Activated CD4-positive, alpha-beta T cell treated with anti-CD3 and anti-CD28 coated beads, Interleukin-2, amount 10 ng/mL, durations not matched to agents 24 days and 14 days (primary cell): ENCODE results near the gene CAMK1. TPM values are rescaled to one million over a fixed set of nuclear protein-coding genes. Genes with fewer than 3 reads are reported as not detected.

Experiments used
- DNase-seq: peaks from one replicate; pipeline ENCODE4 v3.0.0; 2022
- H3K27ac Mint-ChIP-seq: one replicate; pipeline ENCODE4 v1.8.0; 2022; ENCODE audit warnings: mild to moderate bottlenecking, mixed read lengths
- H3K27me3 Mint-ChIP-seq: one replicate; pipeline ENCODE4 v1.8.0; 2022; ENCODE audit warnings: mixed read lengths
- H3K36me3 Mint-ChIP-seq: one replicate; pipeline ENCODE4 v1.8.0; 2022; ENCODE audit warnings: low read depth, mild to moderate bottlenecking, mixed read lengths
- H3K4me1 Mint-ChIP-seq: one replicate; pipeline ENCODE4 v1.8.0; 2021; ENCODE audit warnings: mixed read lengths
- H3K4me3 Mint-ChIP-seq: one replicate; pipeline ENCODE4 v1.8.0; 2022; ENCODE audit warnings: mild to moderate bottlenecking, moderate library complexity, mixed read lengths
- H3K9me3 Mint-ChIP-seq: one replicate; pipeline ENCODE4 v1.8.0; 2021; ENCODE audit warnings: mixed read lengths
- intact Hi-C: fragments of 100-400 bp; cut with micrococcal nuclease; formaldehyde crosslinking; loops from one replicate; pipeline ENCODE4 v1.15.1; 2023
- total RNA-seq: library from RNA; stranded (reverse); gene quantifications from 2 replicates; pipeline ENCODE4 v1.2.3, GENCODE V29; 2022

The CAMK1 gene
- total RNA-seq, 1 donor from 2014 or later: 83.7 TPM

DNA sequence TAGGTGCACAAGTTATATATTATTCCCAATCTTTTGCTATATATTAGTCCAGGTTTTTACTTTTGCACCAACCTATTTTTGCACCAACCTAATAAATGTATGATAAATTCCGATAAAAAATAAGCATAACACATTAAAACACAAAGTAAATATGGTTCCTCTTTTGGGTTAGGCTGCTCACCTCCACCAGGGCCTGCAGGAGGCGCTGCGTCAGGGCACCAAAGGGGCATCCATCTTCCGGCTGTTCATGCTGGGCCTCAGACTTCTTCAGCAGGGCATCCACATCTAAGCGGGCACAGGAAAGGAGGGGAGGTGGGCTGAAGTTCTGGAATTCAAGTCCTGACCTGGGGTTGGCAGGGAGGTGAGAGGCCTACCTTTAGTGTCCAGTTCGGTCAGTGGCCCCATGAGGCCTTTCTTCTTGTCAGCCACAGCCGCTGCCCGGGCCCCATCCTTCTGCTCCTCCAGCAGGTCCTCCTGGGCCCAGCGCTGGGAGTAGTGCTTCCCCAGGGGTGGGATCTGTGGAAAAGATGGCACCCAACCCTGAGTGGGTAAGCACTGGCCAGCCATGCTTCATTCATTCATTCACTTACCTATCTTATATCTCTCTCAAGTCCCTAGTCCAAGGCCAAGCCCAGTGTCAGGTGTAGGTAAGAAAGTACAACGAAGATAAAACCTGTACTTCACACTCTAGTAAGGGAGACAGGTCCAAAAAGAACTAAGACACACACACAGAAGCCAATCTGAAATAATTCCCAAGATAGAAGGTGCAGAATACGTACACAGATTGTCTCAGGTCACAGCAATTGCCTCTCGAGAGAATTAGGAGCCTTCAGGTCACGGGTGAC, 17.3 kb upstream of the CAMK1 start:
- intact Hi-C loops: loop anchor here (1.0 kb wide), 1 partner anchor 9 kb away; no protein-coding TSS in a partner anchor
- H3K27me3 Mint-ChIP-seq: no peaks in the 10 kb centered on the region
- no peak for DNase-seq
- H3K27ac Mint-ChIP-seq: peak overlapping the region; percentile 85
- H3K9me3 Mint-ChIP-seq: no peaks in the 10 kb centered on the region
- peaks cover 53% of the 10 kb centered on the region for H3K4me1 Mint-ChIP-seq
- H3K4me3 Mint-ChIP-seq: peak overlapping the region; percentile 62
- peaks cover 65% of the 10 kb centered on the region for H3K36me3 Mint-ChIP-seq

DNA sequence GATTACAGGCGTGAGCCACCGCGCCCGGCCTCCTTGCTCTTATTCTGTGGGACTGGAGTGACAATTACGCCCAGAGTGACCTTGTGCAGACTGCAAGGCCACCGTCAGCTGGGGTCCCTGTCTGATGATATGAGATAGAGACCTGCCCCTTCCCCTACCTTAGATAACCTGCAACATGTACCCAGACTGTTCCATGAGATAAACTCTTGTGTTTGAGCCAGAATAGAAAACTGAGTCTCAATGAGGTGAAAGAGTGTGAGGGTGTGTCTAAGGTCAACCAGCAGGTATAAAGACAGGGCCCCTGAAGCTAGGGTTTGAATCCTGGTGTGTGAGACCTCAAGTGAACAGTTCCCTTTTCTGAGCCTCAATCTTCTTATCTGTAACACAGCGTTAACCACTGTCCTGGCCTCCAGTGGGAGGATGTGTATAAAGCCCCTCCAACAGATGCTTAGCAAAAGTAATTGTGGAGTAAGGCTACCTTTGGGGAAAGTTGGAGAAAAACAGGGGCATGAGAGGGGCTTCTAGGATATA, 16.5 kb upstream of the CAMK1 start:
- Mint-ChIP-seq H3K9me3 (no peaks in the 10 kb centered on the region), H3K27ac (peak overlapping the region; percentile 60), H3K27me3 (no peaks in the 10 kb centered on the region), H3K4me1 (peaks cover 49% of the 10 kb centered on the region), H3K4me3 (no peak overlapping the region), H3K36me3 (peaks cover 65% of the 10 kb centered on the region)
- DNase-seq: no peak
- intact Hi-C loops: no loop called here

- Mint-ChIP-seq H3K4me1 (peaks cover 49% of the 10 kb centered on the region), H3K27ac (no peak overlapping the region), H3K9me3 (no peaks in the 10 kb centered on the region), H3K36me3 (peaks cover 68% of the 10 kb centered on the region), H3K4me3 (no peak overlapping the region), H3K27me3 (no peaks in the 10 kb centered on the region)
- intact Hi-C loops: no loop called here
- DNase-seq: no peak
Measured at GRCh38 chr3:9785602-9786001, 15.9 kb upstream of the CAMK1 start.

GRCh38 chr3:9784965-9785364, 15.2 kb upstream of the CAMK1 start:
- Mint-ChIP-seq H3K27me3 (no peaks in the 10 kb centered on the region), H3K9me3 (no peaks in the 10 kb centered on the region), H3K27ac (no peak overlapping the region), H3K36me3 (peaks cover 66% of the 10 kb centered on the region), H3K4me1 (peaks cover 48% of the 10 kb centered on the region), H3K4me3 (no peak overlapping the region)
- intact Hi-C loops: no loop called here
- no peak for DNase-seq

DNA sequence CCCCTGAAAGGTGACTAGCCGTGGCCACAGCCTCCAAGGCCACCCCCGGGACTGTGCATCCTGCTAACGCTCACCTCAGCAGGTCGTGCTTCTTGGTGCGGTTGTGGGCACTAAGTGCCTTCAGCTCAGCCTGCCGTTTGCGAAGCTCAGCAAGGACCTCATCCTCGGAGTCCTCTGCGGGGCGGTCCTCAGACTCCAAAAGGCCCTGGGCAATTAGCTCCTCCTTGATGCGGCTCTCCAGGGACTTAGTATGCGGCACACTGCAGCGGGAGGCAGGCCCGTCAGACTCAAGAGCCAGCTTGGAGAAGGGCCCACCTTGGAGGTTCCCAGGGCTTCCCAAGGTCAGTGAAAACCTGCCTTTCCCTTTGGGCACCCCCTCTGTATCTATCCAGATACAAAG, 14.2 kb upstream of the CAMK1 start:
- no peak for DNase-seq
- H3K4me1 Mint-ChIP-seq: peaks cover 52% of the 10 kb centered on the region
- H3K9me3 Mint-ChIP-seq: no peaks in the 10 kb centered on the region

GRCh38 chr3:9782770-9783169, 13.0 kb upstream of the CAMK1 start:
- Mint-ChIP-seq H3K4me1 (peaks cover 63% of the 10 kb centered on the region), H3K36me3 (peaks cover 61% of the 10 kb centered on the region), H3K27me3 (no peaks in the 10 kb centered on the region), H3K4me3 (no peak overlapping the region), H3K27ac (peak overlapping the region; percentile 13), H3K9me3 (peaks cover under 1% of the 10 kb centered on the region)
- DNase-seq: no peak
- intact Hi-C loops: no loop called here

More for the DNA sequence above, 14.2 kb upstream of the CAMK1 start:
- Mint-ChIP-seq H3K4me3 (no peak overlapping the region), H3K36me3 (peaks cover 62% of the 10 kb centered on the region), H3K27ac (no peak overlapping the region), H3K27me3 (no peaks in the 10 kb centered on the region)
- intact Hi-C loops: no loop called here

DNA sequence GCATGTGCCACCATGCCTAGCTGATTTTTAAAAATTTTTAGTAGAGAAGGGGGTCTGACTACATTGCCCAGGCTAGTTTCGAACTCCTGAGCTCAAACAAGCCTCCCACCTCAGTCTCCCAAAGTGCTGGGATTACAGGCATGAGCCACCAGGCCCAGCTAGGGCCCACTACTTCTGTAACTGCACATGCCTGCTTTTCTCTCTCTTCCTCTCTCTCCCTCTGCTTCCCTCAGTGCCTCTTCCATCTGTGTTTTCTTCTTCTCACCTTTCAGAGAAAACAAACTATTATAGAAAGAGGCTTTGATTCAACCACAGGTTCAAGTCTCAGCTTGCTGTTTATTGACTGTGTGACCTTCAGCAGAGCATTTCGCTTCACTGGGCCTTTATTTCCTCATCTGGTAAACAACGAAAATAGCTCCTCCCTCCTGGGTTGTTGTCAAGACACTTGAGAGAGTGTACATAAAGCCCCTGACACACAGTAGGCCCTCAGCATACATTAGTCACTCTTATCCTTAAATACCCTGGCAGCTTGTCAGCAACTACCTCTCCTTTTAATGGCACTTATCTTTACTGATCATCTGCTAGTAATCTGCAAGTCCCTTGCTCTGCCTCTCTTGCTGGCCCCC, 12.3 kb upstream of the CAMK1 start:
- peak overlapping the region; percentile 80 for H3K27ac Mint-ChIP-seq
- H3K4me3 Mint-ChIP-seq: no peak overlapping the region
- DNase-seq: no peak
- peaks cover 62% of the 10 kb centered on the region for H3K4me1 Mint-ChIP-seq
- H3K27me3 Mint-ChIP-seq: no peaks in the 10 kb centered on the region
- intact Hi-C loops: no loop called here
- H3K36me3 Mint-ChIP-seq: peaks cover 58% of the 10 kb centered on the region
- peaks cover 4% of the 10 kb centered on the region for H3K9me3 Mint-ChIP-seq

- DNase-seq: no peak
- H3K36me3 Mint-ChIP-seq: peaks cover 53% of the 10 kb centered on the region
- no peak overlapping the region for H3K4me3 Mint-ChIP-seq
- peaks cover 63% of the 10 kb centered on the region for H3K4me1 Mint-ChIP-seq
- H3K9me3 Mint-ChIP-seq: peaks cover 4% of the 10 kb centered on the region
- H3K27ac Mint-ChIP-seq: peak overlapping the region; percentile 62
- intact Hi-C loops: no loop called here
- no peaks in the 10 kb centered on the region for H3K27me3 Mint-ChIP-seq
Measured at GRCh38 chr3:9781551-9781950, 11.8 kb upstream of the CAMK1 start.

GRCh38 chr3:9780910-9781309, 11.2 kb upstream of the CAMK1 start:
- no peak for DNase-seq
- intact Hi-C loops: no loop called here
- H3K27me3 Mint-ChIP-seq: no peaks in the 10 kb centered on the region
- peaks cover 62% of the 10 kb centered on the region for H3K4me1 Mint-ChIP-seq
- H3K4me3 Mint-ChIP-seq: peak overlapping the region; percentile 59
- peaks cover 47% of the 10 kb centered on the region for H3K36me3 Mint-ChIP-seq
- peak overlapping the region; percentile 88 for H3K27ac Mint-ChIP-seq
- H3K9me3 Mint-ChIP-seq: peaks cover 4% of the 10 kb centered on the region

DNA sequence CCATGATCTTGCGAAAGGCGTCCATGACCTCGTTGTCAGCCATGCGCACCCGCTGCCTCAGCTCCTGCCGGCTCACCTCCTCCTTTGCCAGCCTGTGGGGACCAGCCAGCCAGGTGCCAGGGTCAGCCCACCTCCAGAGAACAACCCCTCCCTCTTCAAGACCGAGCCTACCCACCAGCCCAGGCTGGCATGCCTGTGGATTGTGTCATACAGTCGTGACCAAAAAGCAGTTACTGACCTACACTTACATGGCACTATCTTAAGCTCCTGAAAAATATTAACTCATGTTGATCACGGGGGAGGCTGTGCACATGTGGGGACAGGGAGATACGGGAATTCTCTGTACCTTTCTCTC, 10.7 kb upstream of the CAMK1 start:
- Mint-ChIP-seq H3K27ac (peak overlapping the region; percentile 88), H3K36me3 (peaks cover 44% of the 10 kb centered on the region), H3K4me1 (peaks cover 58% of the 10 kb centered on the region), H3K4me3 (peak overlapping the region; percentile 59), H3K9me3 (peaks cover 4% of the 10 kb centered on the region), H3K27me3 (no peaks in the 10 kb centered on the region)
- intact Hi-C loops: no loop called here
- DNase-seq: no peak

GRCh38 chr3:9779721-9780457, 10.1 kb upstream of the CAMK1 start:
- Mint-ChIP-seq H3K9me3 (peaks cover 4% of the 10 kb centered on the region), H3K4me3 (peak overlapping the region; percentile 59), H3K4me1 (peaks cover 60% of the 10 kb centered on the region), H3K36me3 (peaks cover 42% of the 10 kb centered on the region), H3K27ac (peak overlapping the region; percentile 88), H3K27me3 (no peaks in the 10 kb centered on the region)
- intact Hi-C loops: loop anchor here (5.0 kb wide), 1 partner anchor 472 kb away; no protein-coding TSS in a partner anchor
- DNase-seq: peak; percentile 81

DNA sequence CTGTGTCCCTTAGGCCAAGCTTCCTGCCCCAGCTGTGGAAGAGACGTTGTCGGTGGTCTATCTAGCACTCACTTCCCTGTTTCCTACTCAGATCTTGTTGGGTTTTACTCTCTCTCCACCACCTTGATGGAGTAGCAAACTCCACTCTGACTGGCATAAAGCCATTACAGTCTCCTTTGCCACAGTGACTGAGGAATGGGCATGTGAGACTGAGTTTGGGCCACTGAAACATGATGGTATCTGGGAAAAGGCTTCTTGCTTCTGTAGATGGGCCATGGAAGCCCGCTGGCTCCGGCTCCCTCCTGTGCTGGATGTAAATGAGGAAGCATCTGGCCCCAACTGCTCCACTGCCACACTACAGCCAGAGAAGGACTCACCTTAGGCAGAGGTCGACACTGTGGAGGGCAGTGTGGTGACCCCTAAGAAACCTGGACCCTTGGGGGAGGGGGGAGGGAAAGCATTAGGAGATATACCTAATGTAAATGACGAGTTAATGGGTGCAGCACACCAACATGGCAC, 9.4 kb upstream of the CAMK1 start:
- peaks cover 39% of the 10 kb centered on the region for H3K36me3 Mint-ChIP-seq
- intact Hi-C loops: loop anchor here (5.0 kb wide), 1 partner anchor 473 kb away; no protein-coding TSS in a partner anchor
- peaks cover 4% of the 10 kb centered on the region for H3K9me3 Mint-ChIP-seq
- H3K4me1 Mint-ChIP-seq: peaks cover 60% of the 10 kb centered on the region
- peak overlapping the region; percentile 73 for H3K4me3 Mint-ChIP-seq
- H3K27ac Mint-ChIP-seq: peak overlapping the region; percentile 88
- H3K27me3 Mint-ChIP-seq: no peaks in the 10 kb centered on the region
- DNase-seq: no peak
